GM18868 (cell line): ENCODE measurements around the gene PDE6G.
"Not testable (repeated sequence)": the region's sequence is repeated elsewhere in the genome, so short reads cannot be mapped to it uniquely, and the experiment has no call there.

Experiments used
- ATAC-seq: cut with Tn5 transposase; IDR thresholded peaks from one replicate; pipeline ENCODE4 v1.9.1; 2021; ENCODE audit warnings: mild to moderate bottlenecking, moderate library complexity; ENCODE audit not compliant: unreplicated experiment

The PDE6G gene

DNA sequence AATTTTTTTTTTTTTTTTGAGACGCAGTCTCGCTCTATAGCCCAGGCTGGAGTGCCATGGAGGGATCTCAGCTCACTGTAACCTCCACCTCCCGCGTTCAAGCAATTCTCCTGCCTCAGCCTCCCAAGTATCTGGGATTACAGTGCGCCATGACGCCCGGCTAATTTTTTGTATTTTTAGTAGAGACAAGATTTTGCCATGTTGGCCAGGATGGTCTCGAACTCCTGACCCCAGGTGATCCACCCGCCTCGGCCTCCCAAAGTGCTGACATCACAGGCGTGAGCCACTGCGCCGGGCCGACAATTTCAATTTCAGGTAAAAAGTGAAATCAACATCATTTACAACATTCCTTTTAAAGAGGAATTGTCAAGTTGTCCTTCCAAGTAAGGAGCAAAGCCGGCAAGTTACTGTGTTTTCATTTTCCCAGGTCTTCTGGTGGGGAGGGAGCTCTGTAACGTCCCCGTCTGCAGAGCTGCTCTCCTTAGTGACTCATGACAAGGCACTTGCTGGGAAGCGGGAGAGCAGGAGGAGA, 20.3 kb downstream of the PDE6G start:
- no peak for ATAC-seq

DNA sequence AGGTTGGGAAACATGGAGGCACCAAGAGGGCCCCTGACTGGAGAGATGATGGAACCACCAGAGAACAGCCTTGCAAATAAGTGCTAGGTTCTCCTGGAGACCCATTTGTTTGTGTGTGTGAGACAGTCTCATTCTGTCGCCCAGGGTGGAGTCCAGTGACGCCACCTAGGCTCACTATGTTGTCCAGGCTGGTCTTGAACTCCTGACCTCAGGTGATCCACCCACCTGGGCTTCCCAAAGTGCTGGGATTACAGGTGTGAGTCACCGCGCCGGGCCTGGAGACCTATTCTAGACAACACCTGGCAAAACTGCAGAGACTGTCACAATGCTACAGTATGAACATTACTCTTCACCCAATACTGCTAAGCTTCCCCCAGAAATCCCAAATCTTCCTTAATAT, 20.9 kb downstream of the PDE6G start:
- no peak for ATAC-seq

DNA sequence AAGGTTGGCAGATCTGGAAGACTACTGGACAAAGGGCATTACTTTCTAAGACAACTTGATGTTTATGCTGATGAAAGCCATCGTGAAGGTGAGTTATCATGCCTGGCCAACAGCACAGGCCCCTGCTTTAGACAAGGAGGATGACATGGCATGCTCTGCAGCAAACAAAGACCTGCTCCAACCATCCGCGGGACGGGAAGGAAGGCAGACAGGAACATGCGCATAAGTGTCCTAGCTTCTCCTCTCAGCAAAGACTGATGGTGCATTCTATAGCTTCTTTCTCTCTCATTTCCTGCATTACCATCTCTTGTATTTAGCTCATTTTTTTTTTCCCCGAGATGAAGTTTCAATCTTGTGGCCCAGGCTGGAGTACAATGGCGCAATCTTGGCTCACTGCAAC, 24.9 kb downstream of the PDE6G start:
- no peak for ATAC-seq

DNA sequence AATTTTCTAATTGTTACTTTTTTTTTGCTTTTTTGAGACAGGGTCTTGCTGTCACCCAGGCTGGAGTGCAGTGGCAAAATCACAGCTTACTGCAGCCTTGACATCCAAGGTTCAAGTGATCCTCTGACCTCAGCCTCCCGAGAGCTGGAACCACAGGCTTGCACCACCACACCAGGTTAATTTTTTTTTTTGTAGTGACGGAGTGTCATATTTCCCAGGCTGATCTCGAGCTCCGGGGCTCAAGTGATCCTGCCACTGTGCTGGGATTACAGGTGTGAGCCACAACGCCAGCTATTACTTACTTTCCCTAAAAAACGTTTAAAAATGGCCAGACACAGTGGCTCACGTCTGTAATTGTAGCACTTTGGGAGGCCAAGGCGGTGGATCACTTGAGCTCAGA, 26.1 kb downstream of the PDE6G start:
- no peak for ATAC-seq

DNA sequence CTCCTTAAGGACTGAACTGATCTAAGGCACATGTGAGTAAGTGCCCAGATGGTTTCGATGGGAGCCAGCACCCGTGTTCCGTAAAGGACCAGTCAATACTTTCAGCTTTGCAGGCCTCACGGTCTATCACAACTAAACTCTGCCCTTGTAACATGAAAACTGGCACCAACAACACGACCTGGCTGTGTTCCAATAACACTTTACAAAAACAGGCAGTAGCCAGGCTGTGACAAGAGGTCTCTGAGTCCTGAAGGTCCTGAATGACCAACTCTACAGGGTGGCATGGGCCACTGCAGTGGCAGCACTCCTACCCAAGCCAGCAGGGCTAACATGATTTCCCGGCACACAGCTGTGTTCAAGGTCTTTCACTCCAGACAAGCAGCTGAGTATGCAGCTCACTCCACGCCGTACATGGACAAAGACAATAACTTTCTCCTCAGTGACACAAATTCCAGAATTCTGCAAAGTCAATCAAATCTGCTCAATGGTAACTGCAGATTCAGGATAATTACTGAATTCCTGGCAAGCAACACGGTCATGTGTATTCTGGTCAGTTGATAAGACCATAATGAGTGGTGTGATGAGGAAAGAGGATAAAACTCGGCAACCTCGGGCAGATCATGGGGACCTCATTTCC, 34.7 kb downstream of the PDE6G start:
- ATAC-seq, result no peak

DNA sequence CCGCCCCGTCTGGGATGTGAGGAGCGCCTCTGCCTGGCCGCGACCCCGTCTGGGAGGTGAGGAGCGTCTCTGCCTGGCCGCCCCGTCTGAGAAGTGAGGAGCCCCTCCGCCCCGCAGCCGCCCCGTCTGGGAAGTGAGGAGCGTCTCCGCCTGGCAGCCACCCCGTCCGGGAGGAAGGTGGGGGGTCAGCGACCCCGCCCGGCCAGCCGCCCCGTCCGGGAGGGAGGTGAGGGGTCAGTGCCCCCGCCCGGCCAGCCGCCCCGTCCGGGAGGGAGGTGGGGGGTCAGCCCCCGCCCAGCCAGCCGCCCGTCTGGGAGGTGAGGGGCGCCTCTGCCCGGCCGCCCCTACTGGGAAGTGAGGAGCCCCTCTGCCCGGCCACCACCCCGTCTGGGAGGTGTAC, 38.0 kb downstream of the PDE6G start:
- not testable (repeated sequence) for ATAC-seq

DNA sequence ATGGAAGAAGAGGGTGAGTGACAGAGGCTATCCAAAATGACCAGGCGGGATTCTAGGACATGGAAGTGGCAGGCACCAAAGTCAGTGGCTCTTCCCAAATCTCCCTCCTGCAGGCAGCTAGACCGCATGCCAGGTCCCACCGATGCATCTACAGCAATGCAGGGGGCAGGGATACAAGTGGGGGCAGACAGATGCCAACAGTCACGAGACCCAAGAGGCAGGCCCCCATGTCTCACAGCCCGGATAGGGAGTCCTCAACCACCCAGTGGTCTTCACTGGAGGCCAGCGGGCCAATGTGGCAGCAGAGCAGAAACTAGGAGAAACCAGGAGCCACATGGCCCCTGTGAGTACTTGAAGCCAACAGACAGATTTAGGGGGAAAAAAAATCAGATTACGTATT, 39.5 kb downstream of the PDE6G start:
- ATAC-seq, result no peak

DNA sequence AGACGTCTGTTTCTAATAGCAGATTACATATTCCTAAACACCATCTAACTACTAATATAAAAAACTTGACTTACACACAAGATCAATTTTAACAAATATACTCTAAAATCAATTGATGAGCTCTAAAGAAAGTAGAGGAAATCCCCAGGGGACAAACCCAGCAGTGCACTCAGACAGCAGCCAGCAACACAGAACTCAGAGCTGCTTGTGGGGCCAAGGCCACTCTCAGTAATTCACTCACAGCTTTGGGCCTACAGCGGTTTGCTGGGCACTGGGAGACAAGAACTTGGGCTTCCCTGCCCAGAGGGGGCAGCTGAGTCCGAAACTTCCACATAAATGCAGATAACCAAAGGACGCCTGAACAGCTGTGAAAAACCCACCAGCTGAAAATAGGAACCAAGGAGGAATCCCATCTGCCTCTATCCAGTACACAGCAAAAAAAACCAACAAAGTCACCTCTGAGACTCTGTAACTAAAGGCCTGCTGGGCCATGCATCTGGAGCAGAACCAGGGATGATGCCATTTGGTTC, 40.9 kb downstream of the PDE6G start:
- no peak for ATAC-seq

DNA sequence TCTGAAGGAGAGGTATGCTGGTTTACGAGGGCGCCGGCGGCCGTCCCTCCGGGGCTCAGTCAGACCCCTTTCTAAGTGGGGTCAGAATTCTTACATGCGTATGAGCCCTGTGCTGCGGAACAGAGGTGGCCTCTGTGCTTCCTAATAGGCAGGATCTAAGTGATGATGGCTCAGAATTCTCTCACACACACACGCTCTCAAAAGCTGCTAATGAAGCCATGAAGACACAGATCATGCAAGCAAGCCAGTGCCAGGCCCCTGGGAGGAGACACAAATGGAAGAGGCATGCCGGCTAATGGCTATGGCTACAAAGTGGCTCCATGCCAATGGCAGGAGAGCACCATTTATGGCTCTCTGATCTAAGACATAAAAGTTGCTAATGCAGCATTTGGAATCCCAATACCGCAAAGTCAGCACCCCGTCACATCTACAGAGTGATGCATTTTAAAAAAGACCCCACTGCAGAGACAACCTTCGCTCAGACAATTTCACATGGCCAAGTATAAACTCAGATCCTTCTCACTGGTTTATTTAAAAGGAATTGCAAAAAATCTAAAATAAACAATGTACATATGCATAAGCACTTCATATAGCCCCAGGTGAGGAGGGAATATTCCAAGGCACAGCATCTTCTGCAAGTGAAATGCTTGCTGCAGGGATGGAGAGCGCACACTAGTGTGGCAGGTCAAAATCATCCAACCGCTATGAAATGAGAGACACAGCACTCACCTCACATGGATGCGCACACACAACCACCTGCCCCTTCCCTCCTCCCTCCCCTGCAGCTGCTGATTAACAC, 44.0 kb downstream of the PDE6G start:
- no peak for ATAC-seq

DNA sequence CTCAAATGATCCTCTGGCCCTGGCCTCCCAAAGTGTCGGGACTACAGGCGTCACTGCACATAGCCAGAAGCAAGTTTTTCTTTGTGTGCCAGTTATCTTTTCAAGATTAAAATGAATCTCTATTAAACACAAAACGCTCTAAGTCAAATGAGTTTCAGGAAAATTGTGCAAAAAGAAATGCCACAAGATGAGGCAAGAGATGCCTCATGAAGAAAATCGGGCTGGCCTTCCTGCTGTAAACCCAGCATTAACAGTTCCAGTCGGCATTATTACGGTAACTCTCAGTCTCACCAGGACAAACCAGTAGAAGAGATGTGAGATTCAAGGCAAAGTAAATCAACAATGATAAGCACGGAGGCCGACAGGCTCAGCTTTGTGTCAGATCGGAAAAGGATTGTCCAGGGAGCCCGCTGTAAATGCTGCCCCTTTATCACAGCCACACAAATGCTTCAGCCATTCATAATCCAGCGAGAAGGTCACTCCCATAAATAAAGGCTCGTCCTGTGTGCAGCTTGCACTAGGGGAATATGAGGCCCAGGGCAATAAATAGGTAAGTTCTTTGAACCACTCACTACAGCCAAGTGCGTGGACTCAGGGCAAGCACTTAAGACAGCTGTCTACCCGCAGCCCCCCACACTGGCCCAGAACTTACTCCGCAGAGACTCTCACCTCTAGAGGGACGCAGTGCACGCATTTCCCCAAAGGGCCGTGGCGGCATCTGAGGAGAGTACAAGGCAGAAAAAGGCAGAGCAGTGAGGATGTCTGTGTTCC, 46.6 kb downstream of the PDE6G start:
- no peak for ATAC-seq

DNA sequence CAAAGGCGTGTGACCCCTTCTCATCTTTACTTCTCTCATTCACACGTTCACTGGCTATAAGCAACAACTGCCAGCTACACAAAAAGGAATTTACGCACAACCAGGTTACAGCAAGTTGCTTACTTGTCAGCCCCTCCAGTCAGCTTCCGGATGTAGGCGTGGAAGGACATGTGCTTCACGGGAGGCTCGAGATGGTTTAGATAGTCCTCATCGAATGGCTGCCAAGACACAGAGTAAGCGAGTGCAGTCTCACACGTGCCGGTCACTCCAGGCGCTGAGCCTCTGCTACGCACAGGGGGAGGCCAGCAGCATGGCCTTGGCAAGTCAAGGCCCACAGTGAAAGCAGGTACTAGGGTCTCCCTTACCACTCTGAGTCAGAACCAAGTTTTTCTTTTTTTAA, 47.7 kb downstream of the PDE6G start:
- ATAC-seq, result no peak

DNA sequence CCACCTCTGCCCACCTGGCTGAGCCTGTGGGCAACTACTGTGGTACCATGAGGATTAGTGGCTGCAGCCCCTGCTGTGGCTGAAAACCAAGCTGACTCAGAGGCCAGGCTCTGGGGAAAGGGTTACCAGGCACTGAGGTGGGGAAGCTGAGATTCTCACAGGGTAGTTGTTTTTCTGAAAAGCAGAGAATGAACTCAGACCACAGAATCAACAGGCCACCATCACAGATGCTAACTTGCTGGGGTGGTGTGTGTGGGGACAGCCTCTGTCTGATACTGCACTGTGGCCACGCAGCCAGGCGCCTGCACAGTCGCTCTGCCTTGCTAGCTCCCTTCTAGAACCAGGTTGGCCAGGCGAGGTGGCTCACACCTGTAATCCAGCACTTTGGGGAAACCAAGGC, 48.3 kb downstream of the PDE6G start:
- no peak for ATAC-seq

DNA sequence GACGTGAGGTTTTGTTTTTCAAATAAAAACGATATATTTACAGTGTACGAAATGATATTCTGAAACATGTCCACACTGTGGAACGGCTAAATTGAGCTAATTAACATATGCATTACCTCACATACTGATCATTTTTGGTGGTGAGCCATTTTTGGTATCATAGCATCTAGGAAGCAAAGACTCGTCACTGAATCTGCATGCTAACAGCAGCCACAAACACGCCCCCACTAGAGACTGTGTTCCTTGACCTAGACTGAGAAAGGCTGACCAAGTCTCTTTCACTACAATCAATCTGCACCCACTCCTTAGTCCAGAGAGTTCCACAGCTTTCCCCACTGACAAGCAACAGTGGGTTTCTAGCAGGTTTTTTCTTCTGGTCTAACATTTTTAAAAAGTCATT, 48.9 kb downstream of the PDE6G start:
- no peak for ATAC-seq

DNA sequence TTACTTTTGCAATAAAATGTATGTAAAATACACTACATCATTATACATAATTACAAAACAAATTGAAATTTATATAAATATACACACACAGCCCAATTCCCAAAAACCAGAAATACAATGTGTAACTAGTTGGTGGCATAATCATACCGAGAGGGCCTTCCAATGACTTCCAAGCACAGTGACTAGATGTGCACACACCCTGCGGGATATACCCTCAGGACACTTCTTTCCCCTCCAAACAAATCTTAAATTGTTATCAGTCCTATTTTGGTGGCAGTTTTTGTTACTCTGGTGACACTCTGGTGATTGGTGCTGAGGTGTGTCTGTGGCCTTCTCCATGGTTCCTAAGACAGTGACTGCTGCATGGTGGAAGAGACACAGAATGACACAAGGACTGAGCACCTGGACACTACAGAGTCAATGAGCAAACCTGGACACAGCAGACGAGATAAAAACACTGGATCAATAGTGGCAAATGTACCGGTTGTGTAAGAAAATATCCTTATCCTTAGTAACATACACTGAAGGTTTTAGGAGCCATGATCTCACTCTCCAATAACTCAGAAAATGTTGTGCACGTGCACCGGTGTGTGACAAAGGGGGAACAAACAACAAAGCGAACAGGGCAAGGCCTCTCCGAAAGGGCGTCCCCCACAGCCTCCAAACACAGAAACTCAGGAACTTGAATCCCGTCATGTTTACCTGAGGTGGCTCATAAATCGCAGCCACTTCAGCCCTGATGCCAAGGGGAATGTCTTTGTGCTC, 52.3 kb downstream of the PDE6G start:
- ATAC-seq, result no peak

DNA sequence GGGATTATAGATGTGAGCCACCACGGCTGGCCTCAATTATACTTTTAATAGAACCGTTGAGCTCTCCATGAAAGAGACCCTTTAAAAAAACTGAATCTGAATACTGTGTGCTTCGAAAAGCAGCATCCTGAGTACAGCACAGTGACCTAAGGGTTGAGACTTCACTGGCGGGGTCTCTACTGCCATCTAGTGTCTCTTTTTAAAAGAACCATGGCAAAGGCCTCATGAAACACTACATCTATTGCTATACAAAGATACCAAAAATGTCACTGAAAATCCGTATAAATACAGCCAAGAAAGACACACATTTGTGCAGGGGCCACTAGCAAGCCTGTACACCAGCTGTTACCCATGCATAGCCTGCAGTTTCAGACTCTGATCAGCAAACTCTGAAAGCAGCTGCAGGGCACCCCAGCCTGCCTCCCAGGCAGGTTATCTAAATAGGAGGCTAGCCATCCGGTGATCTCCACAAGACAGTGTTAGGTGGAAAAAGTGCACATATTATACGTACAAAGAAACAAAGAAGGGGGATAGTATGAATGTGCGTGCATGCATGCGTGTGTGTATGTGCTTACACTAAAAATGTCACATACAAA, 54.7 kb downstream of the PDE6G start:
- no peak for ATAC-seq
